NK-92 treated with Interleukin-12 subunit alpha and Interleukin-12 subunit beta, amount 100 ng/mL, for 24 hours (cell line): ENCODE measurements around the gene PGP.

Experiments
- DNase-seq: peaks from one replicate; lab custom pipeline; 2025; lab: John Stamatoyannopoulos, UW

The PGP gene

GRCh38 chr16:2199095-2199494 lies 15.5 kb downstream of the PGP start:
- no peak for DNase-seq

- DNase-seq, result no peak
Observed at GRCh38 chr16:2198283-2198682, 16.4 kb downstream of the PGP start.

DNA sequence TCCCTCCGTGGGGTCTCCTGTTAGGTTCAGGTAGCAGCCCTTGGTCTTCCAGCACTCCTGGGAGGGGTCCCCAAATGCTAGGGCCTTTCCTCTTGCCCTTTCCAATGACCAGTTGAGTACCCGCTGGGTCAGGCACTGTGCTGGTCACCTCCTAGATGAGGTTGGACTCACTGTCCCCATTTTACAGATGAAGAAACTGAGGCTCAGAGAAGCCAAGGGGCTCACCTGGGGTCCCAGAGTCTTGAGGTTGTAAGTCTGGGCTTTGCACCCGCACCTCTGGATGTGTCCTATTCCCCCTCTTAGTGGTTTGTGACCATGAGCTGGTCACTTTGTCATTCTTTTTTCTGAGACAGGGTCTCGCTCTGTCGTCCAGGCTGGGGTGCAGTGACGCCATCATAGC lies 16.9 kb downstream of the PGP start:
- no peak for DNase-seq

DNA sequence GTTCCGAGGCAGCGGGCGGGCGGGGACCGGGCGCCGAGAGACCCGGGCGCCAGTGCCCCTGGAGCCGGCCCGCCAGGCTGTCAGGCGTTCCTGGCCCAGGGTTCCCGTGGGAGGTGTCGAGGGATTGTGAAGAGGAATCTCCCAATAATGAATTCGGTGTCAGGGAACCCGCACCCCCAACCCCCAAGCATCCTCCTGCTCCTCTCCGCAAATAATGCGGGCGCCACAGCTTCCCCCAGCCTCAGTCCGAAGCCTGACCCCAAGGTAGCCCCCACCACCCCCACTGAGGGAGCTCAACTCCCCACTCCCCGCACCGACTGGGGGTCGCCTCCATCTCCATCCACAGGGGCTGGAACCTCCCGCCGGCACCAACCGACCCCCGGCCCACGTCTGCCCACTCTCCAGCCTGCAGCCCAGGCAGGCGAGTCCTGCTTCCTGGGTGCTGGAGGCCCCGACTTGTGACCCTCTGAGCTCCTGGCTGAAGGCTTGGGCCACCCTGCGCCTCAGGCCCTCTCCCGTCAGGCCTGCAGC lies 17.6 kb downstream of the PGP start:
- no peak for DNase-seq

- no peak for DNase-seq
Observed at GRCh38 chr16:2196162-2196980, 18.3 kb downstream of the PGP start, which contains the start of gene CASKIN1. CASKIN1 (minus strand) TSS chr16:2196605; CDS start chr16:2196432, 173 bp downstream.

GRCh38 chr16:2195322-2196161 lies 19.1 kb downstream of the PGP start:
- DNase-seq, result no peak

GRCh38 chr16:2194852-2195321 lies 19.8 kb downstream of the PGP start:
- DNase-seq, result no peak

GRCh38 chr16:2194166-2194834 lies 20.3 kb downstream of the PGP start:
- no peak for DNase-seq

- no peak for DNase-seq
Observed at GRCh38 chr16:2191446-2191706, 23.3 kb downstream of the PGP start.

GRCh38 chr16:2190659-2191445 lies 23.8 kb downstream of the PGP start:
- DNase-seq, result no peak

DNA sequence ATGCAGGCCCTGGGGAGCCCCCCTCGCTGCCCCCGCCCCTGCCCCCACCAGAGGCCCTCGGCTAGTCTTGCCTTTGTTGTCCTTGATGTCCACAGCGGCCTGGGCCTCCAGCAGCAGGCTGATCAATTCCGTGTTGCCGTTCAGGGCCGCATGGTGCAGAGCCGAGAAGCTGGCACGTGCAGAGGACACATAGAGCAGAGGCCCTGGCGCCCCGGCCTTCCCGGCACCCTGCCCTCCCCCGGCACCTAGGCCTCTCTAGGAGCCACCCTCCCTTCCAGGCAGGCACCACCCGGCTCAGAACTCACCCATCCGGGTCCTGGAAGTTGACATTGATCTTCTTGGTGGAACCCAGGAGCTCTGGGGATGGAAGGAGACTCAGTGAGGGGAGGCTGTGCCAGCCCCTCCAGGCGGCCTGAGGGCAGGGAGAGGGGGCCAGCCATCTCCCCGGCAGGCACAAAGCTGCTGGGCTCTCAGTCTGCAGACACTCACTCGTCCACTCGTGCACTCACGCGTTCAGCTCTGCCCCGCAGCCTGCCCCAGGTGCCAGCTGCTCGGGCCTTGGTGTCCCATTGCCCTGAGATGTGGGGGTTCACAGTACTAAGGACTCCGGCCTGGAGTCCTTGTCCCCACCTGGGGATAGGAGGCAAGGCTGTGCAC lies 24.5 kb downstream of the PGP start:
- DNase-seq, result no peak

GRCh38 chr16:2189252-2189893 lies 25.3 kb downstream of the PGP start:
- DNase-seq, result no peak

- DNase-seq, result no peak
Observed at GRCh38 chr16:2188395-2188794, 26.2 kb downstream of the PGP start.

DNA sequence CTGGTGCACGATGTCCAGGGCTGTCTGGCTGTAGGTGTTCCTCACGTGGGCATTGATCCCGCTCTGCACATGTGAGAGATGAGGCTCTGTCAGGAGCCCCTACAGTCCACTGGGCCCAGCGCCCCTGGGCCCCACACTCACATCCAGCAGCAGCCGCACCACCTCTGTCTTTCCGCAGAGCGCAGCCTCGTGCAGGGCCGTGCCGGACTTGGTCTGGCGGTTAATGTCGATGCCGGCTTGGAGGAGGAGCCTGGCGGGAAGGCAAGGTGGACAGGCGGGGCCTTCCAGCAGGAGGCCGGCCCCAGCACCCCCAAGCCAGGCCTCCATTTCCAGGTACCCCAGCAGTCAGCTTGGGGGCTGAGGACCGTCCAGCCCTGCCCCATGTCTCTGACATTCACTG lies 27.4 kb downstream of the PGP start:
- DNase-seq, result no peak

DNA sequence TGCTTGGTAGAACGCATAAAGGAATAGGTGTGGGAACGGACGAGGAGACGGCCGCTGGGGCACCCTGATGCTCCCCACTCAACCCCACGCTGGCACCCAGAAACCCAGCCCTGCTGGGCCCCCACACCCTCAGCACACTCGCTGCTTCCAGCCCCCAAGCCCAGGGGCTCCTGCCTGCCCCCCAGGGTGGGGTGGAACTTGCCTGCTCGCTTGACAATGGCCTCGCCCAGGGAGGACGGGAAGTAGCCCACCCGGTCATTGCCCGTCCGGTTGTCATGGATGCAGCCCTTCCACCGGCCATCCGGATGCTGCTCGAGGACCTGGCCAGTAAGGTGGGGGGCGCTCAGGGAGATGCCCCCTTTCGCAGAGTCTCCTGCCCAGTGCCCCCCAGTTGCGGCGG lies 28.1 kb downstream of the PGP start:
- DNase-seq, result no peak

DNA sequence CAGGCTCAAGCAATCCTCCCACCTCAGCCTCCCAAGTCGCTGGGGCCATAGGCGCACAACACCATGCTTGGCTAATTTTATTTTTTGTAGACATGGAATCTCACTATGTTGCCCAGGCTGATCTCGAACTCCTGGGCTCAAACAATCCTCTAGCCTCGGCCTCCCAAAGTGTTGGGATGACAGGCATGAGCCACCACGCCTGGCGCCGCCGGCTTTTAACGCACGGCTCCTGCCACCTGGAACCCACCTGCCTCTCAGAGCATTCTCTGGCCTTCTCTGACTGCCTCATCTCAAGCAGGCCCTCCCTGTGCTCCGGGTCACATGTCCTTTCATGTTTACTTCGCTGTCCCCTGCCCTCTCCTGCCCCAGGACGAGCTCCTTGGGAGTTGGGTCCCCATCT lies 28.6 kb downstream of the PGP start:
- DNase-seq, result no peak

DNA sequence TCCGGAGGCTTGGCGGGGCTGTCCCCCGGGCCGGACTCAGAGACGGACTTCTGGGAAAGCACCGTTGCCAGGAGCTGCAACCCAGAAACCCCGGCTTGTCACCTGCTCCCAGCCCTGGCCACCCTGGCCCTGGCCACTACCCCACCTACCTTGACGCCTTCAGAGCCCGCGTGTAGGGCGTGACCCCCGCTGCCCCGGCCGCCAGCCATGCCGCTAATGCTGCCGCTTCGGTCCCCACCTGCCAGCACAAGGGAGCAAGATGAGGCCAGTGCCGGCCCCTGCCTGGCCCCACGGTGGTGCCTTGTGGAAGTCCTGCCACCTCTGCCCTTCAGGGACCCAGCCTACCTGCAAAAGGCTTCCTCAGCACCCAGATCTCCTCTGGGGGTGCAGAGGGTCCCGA lies 29.7 kb downstream of the PGP start:
- no peak for DNase-seq

- DNase-seq, result no peak
Observed at GRCh38 chr16:2184346-2184745, 30.3 kb downstream of the PGP start.

DNA sequence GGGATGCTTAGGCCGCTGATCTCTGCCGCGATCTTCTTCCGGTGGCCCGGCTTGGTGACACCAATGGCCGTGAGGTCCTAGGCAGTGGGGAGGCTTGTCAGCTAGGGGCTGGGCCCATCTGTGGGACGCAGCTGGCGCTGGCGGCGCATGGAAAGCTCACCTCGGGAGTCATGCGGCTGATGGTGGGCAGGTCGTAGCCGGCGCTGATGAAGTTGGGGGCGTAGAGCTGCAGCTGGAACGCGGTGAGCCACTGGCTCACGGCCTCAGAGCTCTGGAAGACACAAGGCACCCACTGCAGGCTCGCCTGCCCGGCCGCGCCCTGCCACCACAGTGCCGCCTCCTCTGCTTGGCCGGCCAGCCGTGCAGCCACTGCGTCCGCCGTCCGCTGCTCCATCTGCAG lies 31.0 kb downstream of the PGP start:
- no peak for DNase-seq

GRCh38 chr16:2181952-2182351 lies 32.7 kb downstream of the PGP start:
- DNase-seq, result no peak
